Stimulated activated naive B cell treated with anti-CD40 and anti-IgM and Interleukin-4, amounts not matched to agents 10 μg/mL and 1 μg/mL and 100 μg/mL, for 72 hours (primary cell): Measurements from ENCODE around the gene UNC13C.
A peak's percentile ranks its signal among the peaks of the same experiment; 100 is the strongest.
"Not testable (repeated sequence)": the region's sequence is repeated elsewhere in the genome, so short reads cannot be mapped to it uniquely, and the experiment has no call there.

Experiments used
- ATAC-seq, 2 donors: fragments of 150-1000 bp; cut with Tn5 transposase; replicated peaks; 2 replicates each; pipeline ENCODE4 v1.10.0; 2021; ENCODE audit warnings: moderate library complexity in 1 of 2
- DNase-seq: peaks from one replicate; pipeline ENCODE4 v3.0.0; 2021
- H3K27ac Mint-ChIP-seq: one replicate; pipeline ENCODE4 v1.8.0; 2022; ENCODE audit warnings: mild to moderate bottlenecking, mixed read lengths
- H3K27me3 Mint-ChIP-seq, 2 donors: one replicate each; pipeline ENCODE4 v1.8.0; 2022; ENCODE audit warnings: mixed read lengths in 2 of 2
- H3K36me3 Mint-ChIP-seq, 2 donors: one replicate each; pipeline ENCODE4 v1.8.0; 2022; ENCODE audit warnings: mixed read lengths in 2 of 2, mild to moderate bottlenecking in 1 of 2
- H3K4me1 Mint-ChIP-seq, 2 donors: one replicate each; pipeline ENCODE4 v1.8.0; 2022; ENCODE audit warnings: mixed read lengths in 2 of 2, mild to moderate bottlenecking in 1 of 2
- H3K4me3 Mint-ChIP-seq, 2 donors: one replicate each; pipeline ENCODE4 v1.8.0; 2022; ENCODE audit warnings: mild to moderate bottlenecking in 2 of 2, mixed read lengths in 2 of 2, moderate library complexity in 1 of 2
- H3K9me3 Mint-ChIP-seq, 2 donors: one replicate each; pipeline ENCODE4 v1.8.0; 2022; ENCODE audit warnings: mixed read lengths in 2 of 2, mild to moderate bottlenecking in 1 of 2

UNC13C gene

GRCh38 chr15:54322341-54322740 lies 344.1 kb downstream of the UNC13C start:
- no peaks in the 10 kb centered on the region for H3K36me3 Mint-ChIP-seq
- no peak overlapping the region for H3K4me3 Mint-ChIP-seq
- no peaks in the 10 kb centered on the region for H3K27me3 Mint-ChIP-seq
- H3K9me3 Mint-ChIP-seq: no peaks in the 10 kb centered on the region
- no peak for ATAC-seq
- no peak overlapping the region for H3K27ac Mint-ChIP-seq
- no peak for DNase-seq
- H3K4me1 Mint-ChIP-seq: no peaks in the 10 kb centered on the region

GRCh38 chr15:54345301-54345700 lies 367.1 kb downstream of the UNC13C start:
- no peak for ATAC-seq
- Mint-ChIP-seq H3K27ac (no peak overlapping the region), H3K9me3 (peaks cover 6 to 9% of the 10 kb centered on the region in 2 donors), H3K27me3 (no peaks in the 10 kb centered on the region), H3K4me3 (no peak overlapping the region), H3K36me3 (peaks cover 0 to 3% of the 10 kb centered on the region in 2 donors), H3K4me1 (peaks cover 3 to 16% of the 10 kb centered on the region in 2 donors)
- DNase-seq: no peak

GRCh38 chr15:54345827-54346226 lies 367.6 kb downstream of the UNC13C start:
- Mint-ChIP-seq H3K27ac (no peak overlapping the region), H3K4me1 (peaks cover 3 to 16% of the 10 kb centered on the region in 2 donors), H3K27me3 (no peaks in the 10 kb centered on the region), H3K4me3 (no peak overlapping the region), H3K36me3 (peaks cover 0 to 3% of the 10 kb centered on the region in 2 donors), H3K9me3 (peaks cover 6 to 11% of the 10 kb centered on the region in 2 donors)
- ATAC-seq (no peak), DNase-seq (no peak)

- Mint-ChIP-seq H3K27ac (peak overlapping the region; percentile 91), H3K36me3 (peaks cover 0 to 3% of the 10 kb centered on the region in 2 donors), H3K4me3 (peak overlapping the region; percentile 34 to 62), H3K27me3 (no peaks in the 10 kb centered on the region), H3K9me3 (peaks cover 6 to 11% of the 10 kb centered on the region in 2 donors), H3K4me1 (peaks cover 3 to 16% of the 10 kb centered on the region in 2 donors)
- peak; percentile 90 to 94 for ATAC-seq
- no peak for DNase-seq
Observed at GRCh38 chr15:54347082-54347827, 369.0 kb downstream of the UNC13C start.

- no peak overlapping the region for H3K27ac Mint-ChIP-seq
- H3K4me1 Mint-ChIP-seq: no peaks in the 10 kb centered on the region
- no peak for ATAC-seq
- H3K27me3 Mint-ChIP-seq: no peaks in the 10 kb centered on the region
- no peak for DNase-seq
- H3K36me3 Mint-ChIP-seq: no peaks in the 10 kb centered on the region
- no peak overlapping the region for H3K4me3 Mint-ChIP-seq
- peaks cover 2 to 6% of the 10 kb centered on the region in 2 donors for H3K9me3 Mint-ChIP-seq
Observed at GRCh38 chr15:54353726-54354125, 375.5 kb downstream of the UNC13C start.

GRCh38 chr15:54354341-54354740 lies 376.1 kb downstream of the UNC13C start:
- peaks cover 8% of the 10 kb centered on the region in 2 donors for H3K9me3 Mint-ChIP-seq
- no peak for ATAC-seq

GRCh38 chr15:54364961-54365360 lies 386.7 kb downstream of the UNC13C start:
- Mint-ChIP-seq H3K9me3 (peaks cover 16 to 21% of the 10 kb centered on the region in 2 donors), H3K27ac (no peak overlapping the region), H3K4me3 (no peak overlapping the region), H3K4me1 (no peaks in the 10 kb centered on the region), H3K27me3 (no peaks in the 10 kb centered on the region), H3K36me3 (no peaks in the 10 kb centered on the region)
- no peak for ATAC-seq
- DNase-seq: no peak

More at GRCh38 chr15:54354341-54354740, 376.1 kb downstream of the UNC13C start:
- no peaks in the 10 kb centered on the region for H3K36me3 Mint-ChIP-seq
- no peak overlapping the region for H3K4me3 Mint-ChIP-seq
- H3K4me1 Mint-ChIP-seq: no peaks in the 10 kb centered on the region
- DNase-seq: no peak
- H3K27me3 Mint-ChIP-seq: no peaks in the 10 kb centered on the region
- no peak overlapping the region for H3K27ac Mint-ChIP-seq

- Mint-ChIP-seq H3K36me3 (no peaks in the 10 kb centered on the region), H3K4me1 (no peaks in the 10 kb centered on the region), H3K9me3 (peaks cover 0 to 5% of the 10 kb centered on the region in 2 donors), H3K27me3 (no peaks in the 10 kb centered on the region), H3K27ac (no peak overlapping the region), H3K4me3 (no peak overlapping the region)
- DNase-seq: no peak
- no peak for ATAC-seq
Observed at GRCh38 chr15:54373332-54373731, 395.1 kb downstream of the UNC13C start.

- Mint-ChIP-seq H3K9me3 (peaks cover 0 to 5% of the 10 kb centered on the region in 2 donors), H3K36me3 (no peaks in the 10 kb centered on the region), H3K4me1 (no peaks in the 10 kb centered on the region), H3K27me3 (no peaks in the 10 kb centered on the region), H3K27ac (no peak overlapping the region), H3K4me3 (no peak overlapping the region)
- DNase-seq (no peak), ATAC-seq (no peak)
Observed at GRCh38 chr15:54374184-54374952, 396.1 kb downstream of the UNC13C start.

GRCh38 chr15:54387799-54388198 lies 409.6 kb downstream of the UNC13C start:
- Mint-ChIP-seq H3K9me3 (peaks cover 0 to 2% of the 10 kb centered on the region in 2 donors), H3K36me3 (no peaks in the 10 kb centered on the region), H3K4me1 (no peaks in the 10 kb centered on the region), H3K27me3 (no peaks in the 10 kb centered on the region), H3K4me3 (no peak overlapping the region), H3K27ac (no peak overlapping the region)
- ATAC-seq (no peak), DNase-seq (no peak)

- no peaks in the 10 kb centered on the region for H3K27me3 Mint-ChIP-seq
- no peak overlapping the region for H3K4me3 Mint-ChIP-seq
Observed at GRCh38 chr15:54388746-54389145, 410.5 kb downstream of the UNC13C start.

GRCh38 chr15:54410481-54410880 lies 432.2 kb downstream of the UNC13C start:
- no peaks in the 10 kb centered on the region for H3K36me3 Mint-ChIP-seq
- H3K9me3 Mint-ChIP-seq: peaks cover 0 to 2% of the 10 kb centered on the region in 2 donors
- H3K27me3 Mint-ChIP-seq: no peaks in the 10 kb centered on the region
- no peaks in the 10 kb centered on the region for H3K4me1 Mint-ChIP-seq
- ATAC-seq: no peak
- H3K4me3 Mint-ChIP-seq: no peak overlapping the region
- no peak overlapping the region for H3K27ac Mint-ChIP-seq
- DNase-seq: no peak

More at GRCh38 chr15:54388746-54389145, 410.5 kb downstream of the UNC13C start:
- Mint-ChIP-seq H3K27ac (no peak overlapping the region), H3K9me3 (peaks cover 0 to under 1% of the 10 kb centered on the region in 2 donors), H3K36me3 (no peaks in the 10 kb centered on the region), H3K4me1 (no peaks in the 10 kb centered on the region)
- no peak for ATAC-seq
- DNase-seq: no peak

GRCh38 chr15:54424171-54424570 lies 445.9 kb downstream of the UNC13C start:
- Mint-ChIP-seq H3K27ac (no peak overlapping the region), H3K27me3 (no peaks in the 10 kb centered on the region), H3K9me3 (peaks cover 4% of the 10 kb centered on the region in 2 donors), H3K36me3 (no peaks in the 10 kb centered on the region), H3K4me1 (no peaks in the 10 kb centered on the region), H3K4me3 (no peak overlapping the region)
- ATAC-seq (no peak), DNase-seq (no peak)

- no peak overlapping the region for H3K27ac Mint-ChIP-seq
- no peak for ATAC-seq
- H3K9me3 Mint-ChIP-seq: peaks cover 4% of the 10 kb centered on the region in 2 donors
- no peaks in the 10 kb centered on the region for H3K4me1 Mint-ChIP-seq
- no peak overlapping the region for H3K4me3 Mint-ChIP-seq
- H3K27me3 Mint-ChIP-seq: no peaks in the 10 kb centered on the region
- no peak for DNase-seq
- no peaks in the 10 kb centered on the region for H3K36me3 Mint-ChIP-seq
Observed at GRCh38 chr15:54428596-54428995, 450.4 kb downstream of the UNC13C start.

GRCh38 chr15:54450288-54450687 lies 472.0 kb downstream of the UNC13C start:
- H3K27me3 Mint-ChIP-seq: peaks cover 0 to 12% of the 10 kb centered on the region in 2 donors
- peaks cover 19 to 25% of the 10 kb centered on the region in 2 donors for H3K9me3 Mint-ChIP-seq
- ATAC-seq, H3K4me1 Mint-ChIP-seq, H3K27ac Mint-ChIP-seq, H3K36me3 Mint-ChIP-seq, DNase-seq, H3K4me3 Mint-ChIP-seq: not testable (repeated sequence)
